Liver (tissue), 3 donors: ENCODE measurements around the gene PAK1IP1.

ENCODE experiments used
- CTCF ChIP-seq: fragments of 150-350 bp; IDR thresholded peaks from 2 replicates; pipeline ENCODE4 v1.5.1; 2017; ENCODE audit warnings: improper control_type of control experiment, low read depth, low read length; ENCODE audit not compliant: missing input control
- EGR1 ChIP-seq, 2 donors: IDR thresholded peaks; 2 replicates each; pipeline ENCODE4 v1.6.1; 2016 to 2018; ENCODE audit warnings: antibody characterized with exemption in 2 of 2, low read depth in 2 of 2
- RAD21 ChIP-seq, 2 donors: IDR thresholded peaks; 2 replicates each; pipeline ENCODE4 v1.6.1; 2016; ENCODE audit warnings: antibody characterized with exemption in 2 of 2, mild to moderate bottlenecking in 2 of 2
- REST ChIP-seq: IDR thresholded peaks from 2 replicates; pipeline ENCODE4 v1.6.1; 2016; ENCODE audit warnings: antibody characterized with exemption, mild to moderate bottlenecking
- RXRA ChIP-seq, 2 donors: IDR thresholded peaks; 2 replicates each; pipeline ENCODE4 v1.6.1; 2017 to 2018; ENCODE audit warnings: antibody characterized with exemption in 2 of 2, mild to moderate bottlenecking in 1 of 2
- TAF1 ChIP-seq: conservative IDR thresholded peaks from 2 replicates; pipeline ENCODE4 v1.6.1; 2016; ENCODE audit warnings: antibody characterized with exemption, mild to moderate bottlenecking
- YY1 ChIP-seq: IDR thresholded peaks from 2 replicates; pipeline ENCODE4 v1.6.1; 2016; ENCODE audit warnings: antibody characterized with exemption, mild to moderate bottlenecking
- TF ChIP-seq, protein P1 (sequence below): IDR thresholded peaks from 2 replicates; pipeline ENCODE4 v1.6.1; 2016; ENCODE audit warnings: antibody characterized with exemption
- donor health status: healthy.
- donor health status: healthy.

- no peak for TF ChIP-seq CTCF
- no peak for TF ChIP-seq TAF1
- no peak for TF ChIP-seq REST
- TF ChIP-seq, protein P1, sequence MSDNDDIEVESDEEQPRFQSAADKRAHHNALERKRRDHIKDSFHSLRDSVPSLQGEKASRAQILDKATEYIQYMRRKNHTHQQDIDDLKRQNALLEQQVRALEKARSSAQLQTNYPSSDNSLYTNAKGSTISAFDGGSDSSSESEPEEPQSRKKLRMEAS, result no peak
- no peak for TF ChIP-seq RAD21 (IDR thresholded peaks at IDR 0.05)
- no peak for TF ChIP-seq EGR1 (IDR thresholded peaks at IDR 0.05; ENCODE audit: low read depth in 2 of 2)
- no peak for TF ChIP-seq YY1
- no peak for TF ChIP-seq RXRA (IDR thresholded peaks at IDR 0.05)
Measured at GRCh38 chr6:10746915-10747250, 52.1 kb downstream of the PAK1IP1 start.
